Prostate gland (tissue), 2 donors: ENCODE measurements around the gene PAK5. TPM values are rescaled to one million over a fixed set of nuclear protein-coding genes. Genes with fewer than 3 reads are reported as not detected.

Experiments used
- DNase-seq: peaks from one replicate; pipeline ENCODE4 v3.0.0-alpha.2; 2019; ENCODE audit warnings: low spot score
- H3K27ac ChIP-seq, 2 donors: fragments of 200-600 bp; sonication (generic); 2 replicates each; pipeline ENCODE4 v1.5.1; 2017 to 2019
- H3K27me3 ChIP-seq: fragments of 200-600 bp; sonication (generic); replicated peaks from 2 replicates; pipeline ENCODE4 v1.5.1; 2019; ENCODE audit not compliant: insufficient read depth
- H3K36me3 ChIP-seq, 2 donors: fragments of 200-600 bp; sonication (generic); 1 replicate in 1 of 2; 2 replicates in 1 of 2; pipeline versions ENCODE4 v1.5.1 to v1.8.1; 2017 to 2019
- H3K4me1 ChIP-seq: fragments of 200-600 bp; sonication (generic); replicated peaks from 2 replicates; pipeline ENCODE4 v1.5.1; 2019
- H3K4me3 ChIP-seq, 2 donors: fragments of 200-600 bp; sonication (generic); 2 replicates each; pipeline ENCODE4 v1.5.1; 2017 to 2019
- H3K9me3 ChIP-seq: fragments of 200-600 bp; sonication (generic); 2 replicates; pipeline ENCODE4 v1.5.1; 2017
- POLR2A ChIP-seq: fragments of 450-650 bp; IDR thresholded peaks from one replicate; pipeline ENCODE4 v1.6.1; 2016; ENCODE audit warnings: antibody characterized with exemption, mild to moderate bottlenecking
- POLR2AphosphoS5 ChIP-seq: sonication (generic); formaldehyde crosslinking; IDR thresholded peaks from one replicate; pipeline ENCODE4 v1.6.1; 2017; ENCODE audit warnings: antibody characterized with exemption
- WGBS: methylation state at CpG from one replicate; pipeline ENCODE4 v1.1.5; 2018; 5-methylcytosine and 5-hydroxymethylcytosine counted together
- intact Hi-C: fragments of 100-400 bp; cut with DNase I; formaldehyde crosslinking; loops from one replicate; pipeline ENCODE4 v1.14.2; 2022
- total RNA-seq, 2 donors: library from RNA; depleted of rRNA; stranded (reverse); fragments of >200 nt; gene quantifications; one replicate each; pipeline ENCODE4 v1.1.0, GENCODE V29; 2016
- TF ChIP-seq, protein P1 (sequence below), 4 experiments: fragments of 200-600 bp in 2 of 4; fragments of 450-650 bp in 2 of 4; sonication (generic) in 2 of 4; IDR thresholded peaks; 1 replicate in 3 of 4; 2 replicates in 1 of 4; pipeline ENCODE4 v1.5.1; 2016 to 2019; ENCODE audit warnings: antibody characterized with exemption in 4 of 4, mild to moderate bottlenecking in 2 of 4, moderate library complexity in 2 of 4

The PAK5 gene
- total RNA-seq, 2 donors from 2014 or later, result 1.4 to 1.9 TPM

DNA sequence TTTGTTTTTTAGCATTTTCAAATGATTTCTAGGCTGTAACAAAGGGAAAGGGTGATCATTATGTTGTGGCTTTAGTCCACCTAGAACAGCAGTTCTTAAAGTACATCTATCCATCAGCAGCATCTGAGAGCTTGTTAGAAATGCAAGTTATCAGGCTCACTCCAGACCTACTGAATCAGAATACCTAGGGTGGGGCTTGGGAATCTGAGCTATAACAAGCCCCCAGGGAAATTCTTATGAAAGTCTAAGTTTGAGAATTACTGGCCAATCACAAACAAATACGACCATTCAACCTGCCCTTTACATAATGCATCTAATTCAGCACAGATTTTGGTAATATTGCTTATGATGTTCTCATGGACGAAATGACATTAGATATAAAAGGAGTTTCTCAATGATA is 201.0 kb downstream of the PAK5 start:
- TF ChIP-seq POLR2AphosphoS5 (no peak), POLR2A (no peak)
- TF ChIP-seq, protein P1, sequence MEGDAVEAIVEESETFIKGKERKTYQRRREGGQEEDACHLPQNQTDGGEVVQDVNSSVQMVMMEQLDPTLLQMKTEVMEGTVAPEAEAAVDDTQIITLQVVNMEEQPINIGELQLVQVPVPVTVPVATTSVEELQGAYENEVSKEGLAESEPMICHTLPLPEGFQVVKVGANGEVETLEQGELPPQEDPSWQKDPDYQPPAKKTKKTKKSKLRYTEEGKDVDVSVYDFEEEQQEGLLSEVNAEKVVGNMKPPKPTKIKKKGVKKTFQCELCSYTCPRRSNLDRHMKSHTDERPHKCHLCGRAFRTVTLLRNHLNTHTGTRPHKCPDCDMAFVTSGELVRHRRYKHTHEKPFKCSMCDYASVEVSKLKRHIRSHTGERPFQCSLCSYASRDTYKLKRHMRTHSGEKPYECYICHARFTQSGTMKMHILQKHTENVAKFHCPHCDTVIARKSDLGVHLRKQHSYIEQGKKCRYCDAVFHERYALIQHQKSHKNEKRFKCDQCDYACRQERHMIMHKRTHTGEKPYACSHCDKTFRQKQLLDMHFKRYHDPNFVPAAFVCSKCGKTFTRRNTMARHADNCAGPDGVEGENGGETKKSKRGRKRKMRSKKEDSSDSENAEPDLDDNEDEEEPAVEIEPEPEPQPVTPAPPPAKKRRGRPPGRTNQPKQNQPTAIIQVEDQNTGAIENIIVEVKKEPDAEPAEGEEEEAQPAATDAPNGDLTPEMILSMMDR (IDR thresholded peaks at IDR 0.05), result no peak
- intact Hi-C loops, result no loop called here
- Histone ChIP-seq H3K4me3 (no peak overlapping the region), H3K36me3 (no peaks in the 10 kb centered on the region), H3K9me3 (no peaks in the 10 kb centered on the region), H3K4me1 (no peaks in the 10 kb centered on the region), H3K27me3 (no peaks in the 10 kb centered on the region), H3K27ac (no peak overlapping the region)
- WGBS, result 93% methylated on average over 2 of the region's 2 CpGs
- DNase-seq, result no peak

DNA sequence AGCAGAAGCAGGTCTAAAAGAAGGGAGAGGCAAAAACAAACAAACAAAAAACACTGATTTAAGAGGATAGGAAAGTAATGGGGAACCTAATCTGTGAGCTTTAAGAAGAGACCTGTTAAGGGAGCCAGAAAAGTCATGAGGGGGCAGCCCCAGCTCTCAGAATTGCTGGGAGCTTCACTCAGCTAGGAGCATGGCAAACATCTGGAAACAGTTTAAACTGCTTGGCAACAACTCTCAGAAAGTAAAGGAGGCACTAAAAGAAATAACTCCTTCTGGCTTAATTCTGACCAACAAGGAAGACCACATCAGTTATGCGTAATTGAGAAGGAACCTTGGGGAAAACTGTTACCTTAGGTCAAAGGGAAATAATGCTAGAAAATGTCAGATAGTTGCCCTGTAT is 203.1 kb downstream of the PAK5 start:
- intact Hi-C loops, result no loop called here
- no peaks in the 10 kb centered on the region for H3K4me1 ChIP-seq
- no peaks in the 10 kb centered on the region for H3K9me3 ChIP-seq
- DNase-seq, result no peak
- no peak overlapping the region for H3K4me3 ChIP-seq
- H3K36me3 ChIP-seq, result no peaks in the 10 kb centered on the region
- no peak overlapping the region for H3K27ac ChIP-seq
- TF ChIP-seq POLR2AphosphoS5 (no peak), POLR2A (no peak)
- TF ChIP-seq, protein P1 (IDR thresholded peaks at IDR 0.05), result no peak
- no peaks in the 10 kb centered on the region for H3K27me3 ChIP-seq
- WGBS, result 65% methylated on average over 1 of the region's 1 CpG

DNA sequence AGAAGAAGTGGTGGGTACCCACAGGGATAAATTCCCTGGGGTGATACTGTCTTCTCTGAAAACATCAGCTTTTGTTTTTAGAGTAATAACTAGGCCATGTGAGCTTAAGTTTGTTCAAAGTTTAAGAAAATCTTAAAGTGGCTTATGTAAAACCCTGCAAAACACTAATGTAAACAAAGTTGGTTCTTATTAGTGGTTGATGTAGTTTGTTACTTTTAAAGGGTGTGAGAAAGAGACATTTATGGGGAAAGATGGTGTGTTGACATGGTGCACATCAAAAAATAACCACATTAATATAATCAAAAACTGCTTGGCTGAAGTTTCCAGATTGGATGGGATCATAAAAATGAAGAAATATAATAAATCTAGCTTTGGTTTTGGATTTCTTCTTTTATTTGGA is 204.5 kb downstream of the PAK5 start:
- DNase-seq, result no peak
- H3K4me1 ChIP-seq, result no peaks in the 10 kb centered on the region
- TF ChIP-seq, protein P1 (IDR thresholded peaks at IDR 0.05), result no peak
- TF ChIP-seq POLR2AphosphoS5 (no peak), POLR2A (no peak)
- intact Hi-C loops, result no loop called here
- H3K27me3 ChIP-seq, result no peaks in the 10 kb centered on the region
- no peaks in the 10 kb centered on the region for H3K9me3 ChIP-seq
- H3K4me3 ChIP-seq, result no peak overlapping the region
- no peaks in the 10 kb centered on the region for H3K36me3 ChIP-seq
- no peak overlapping the region for H3K27ac ChIP-seq

DNA sequence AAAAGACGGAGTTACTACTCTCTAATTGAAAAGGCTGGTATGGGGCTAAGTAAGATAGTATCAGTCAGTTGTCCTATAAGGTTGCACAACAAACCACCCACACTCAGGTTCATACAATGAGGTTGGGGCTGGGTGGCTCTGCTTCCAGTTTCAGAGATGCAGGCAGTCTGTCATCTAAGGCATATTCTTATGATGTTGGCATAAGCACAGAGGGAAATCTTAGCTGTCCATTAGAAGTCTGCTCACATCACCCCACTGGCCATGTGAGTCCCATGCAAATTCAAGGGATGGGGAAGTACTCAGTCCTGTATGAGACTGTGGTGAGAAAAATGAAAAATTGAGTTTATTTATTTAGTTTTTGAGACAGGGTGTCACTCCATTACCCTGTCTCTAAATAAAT is 205.9 kb downstream of the PAK5 start:
- no peaks in the 10 kb centered on the region for H3K27me3 ChIP-seq

DNA sequence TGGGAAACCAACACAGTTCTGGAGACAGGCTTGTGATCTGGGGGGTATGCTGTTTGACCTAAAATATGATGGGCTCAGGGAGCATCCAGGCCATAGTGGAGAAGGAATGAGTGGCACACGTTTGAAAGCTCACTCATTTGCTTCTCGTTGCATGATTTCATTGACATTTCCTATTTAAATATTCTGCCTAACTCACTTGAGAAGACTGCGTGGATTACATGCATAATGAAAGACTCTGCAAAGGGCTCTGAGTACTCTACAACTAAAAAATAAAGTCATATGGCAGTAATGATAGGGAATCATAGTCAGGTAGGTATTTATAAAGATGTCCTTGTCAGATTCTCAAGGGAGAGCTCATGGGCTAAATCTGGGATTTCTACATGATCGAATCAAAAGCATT is 206.6 kb downstream of the PAK5 start:
- Histone ChIP-seq H3K4me3 (no peak overlapping the region), H3K9me3 (no peaks in the 10 kb centered on the region), H3K4me1 (no peaks in the 10 kb centered on the region), H3K36me3 (no peaks in the 10 kb centered on the region), H3K27me3 (no peaks in the 10 kb centered on the region), H3K27ac (no peak overlapping the region)
- no peak for DNase-seq
- intact Hi-C loops, result no loop called here
- 87% methylated on average over 4 of the region's 4 CpGs for WGBS
- TF ChIP-seq, protein P1 (IDR thresholded peaks at IDR 0.05), result no peak
- no peak for TF ChIP-seq POLR2AphosphoS5
- TF ChIP-seq POLR2A, result no peak

More for the DNA sequence above, 205.9 kb downstream of the PAK5 start:
- H3K4me1 ChIP-seq, result no peaks in the 10 kb centered on the region
- no peak overlapping the region for H3K27ac ChIP-seq
- no peaks in the 10 kb centered on the region for H3K9me3 ChIP-seq
- no peaks in the 10 kb centered on the region for H3K36me3 ChIP-seq
- TF ChIP-seq POLR2AphosphoS5 (no peak), POLR2A (no peak)
- TF ChIP-seq, protein P1 (IDR thresholded peaks at IDR 0.05), result no peak
- 32% methylated on average over 1 of the region's 1 CpG for WGBS
- no peak for DNase-seq
- no peak overlapping the region for H3K4me3 ChIP-seq
- intact Hi-C loops, result no loop called here
